ENCODE results near the gene GRIK4. TPM values are rescaled to one million over a fixed set of nuclear protein-coding genes. Genes with fewer than 3 reads are reported as not detected.

Gene GRIK4
- total and polyA plus RNA-seq, 2 donors (not counting 1 experiment from before 2014, with no cell fraction given), result 0.12 to 0.27 TPM

DNA sequence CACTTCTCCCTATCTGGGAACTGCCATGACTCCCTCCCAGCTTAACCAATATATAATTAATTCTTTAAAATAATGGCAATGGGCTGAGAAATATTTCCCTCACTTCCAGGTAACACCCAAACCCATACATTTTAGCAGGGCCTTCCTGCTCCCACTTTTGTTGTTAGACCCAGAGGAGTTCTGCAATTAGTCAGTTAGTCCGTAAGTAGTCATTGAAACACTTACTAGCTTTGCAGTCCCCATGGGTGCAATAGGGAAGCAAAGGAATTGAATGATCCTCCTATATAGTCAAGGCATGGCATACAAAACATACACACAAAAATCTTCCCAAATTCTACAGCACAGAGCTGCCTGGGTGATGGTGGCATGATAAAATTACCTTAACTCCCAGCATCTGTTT lies 258.4 kb downstream of the GRIK4 start:
- H3K4me2 ChIP-seq (replicated peaks; ENCODE audit: low read depth, low read length, poor library complexity, severe bottlenecking), result no peak overlapping the region
- no peaks in the 10 kb centered on the region for H3K79me2 ChIP-seq (ENCODE audit: control insufficient read depth, insufficient read depth, low read length)
- ATAC-seq (ENCODE audit: low read depth) (no peak), DNase-seq (no peak)
- no CpG with 5 or more reads among the region's 1 CpG for WGBS (ENCODE audit: insufficient coverage)
- H3K4me1 ChIP-seq (ENCODE audit: control insufficient read depth in 2 of 2, insufficient read depth in 2 of 2, low read length in 2 of 2), result no peaks in the 10 kb centered on the region
- no peak overlapping the region for H3K4me3 ChIP-seq (ENCODE audit: control extremely low read depth in 1 of 5, extremely low read depth in 1 of 5, insufficient read depth in 1 of 5, low read depth in 2 of 5, low read length in 4 of 5)
- no peaks in the 10 kb centered on the region for H3K36me3 ChIP-seq (replicated peaks in 1 of 2; ENCODE audit: control extremely low read depth in 1 of 2, control insufficient read depth in 1 of 2, extremely low read depth in 1 of 2, insufficient read depth in 2 of 2, low read length in 1 of 2)
- TF ChIP-seq, protein P1, sequence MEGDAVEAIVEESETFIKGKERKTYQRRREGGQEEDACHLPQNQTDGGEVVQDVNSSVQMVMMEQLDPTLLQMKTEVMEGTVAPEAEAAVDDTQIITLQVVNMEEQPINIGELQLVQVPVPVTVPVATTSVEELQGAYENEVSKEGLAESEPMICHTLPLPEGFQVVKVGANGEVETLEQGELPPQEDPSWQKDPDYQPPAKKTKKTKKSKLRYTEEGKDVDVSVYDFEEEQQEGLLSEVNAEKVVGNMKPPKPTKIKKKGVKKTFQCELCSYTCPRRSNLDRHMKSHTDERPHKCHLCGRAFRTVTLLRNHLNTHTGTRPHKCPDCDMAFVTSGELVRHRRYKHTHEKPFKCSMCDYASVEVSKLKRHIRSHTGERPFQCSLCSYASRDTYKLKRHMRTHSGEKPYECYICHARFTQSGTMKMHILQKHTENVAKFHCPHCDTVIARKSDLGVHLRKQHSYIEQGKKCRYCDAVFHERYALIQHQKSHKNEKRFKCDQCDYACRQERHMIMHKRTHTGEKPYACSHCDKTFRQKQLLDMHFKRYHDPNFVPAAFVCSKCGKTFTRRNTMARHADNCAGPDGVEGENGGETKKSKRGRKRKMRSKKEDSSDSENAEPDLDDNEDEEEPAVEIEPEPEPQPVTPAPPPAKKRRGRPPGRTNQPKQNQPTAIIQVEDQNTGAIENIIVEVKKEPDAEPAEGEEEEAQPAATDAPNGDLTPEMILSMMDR (IDR thresholded peaks at IDR 0.05), result no peak
- TF ChIP-seq EZH2 (IDR thresholded peaks at IDR 0.05; ENCODE audit: borderline replicate concordance, insufficient read depth, low read depth, low read length, poor library complexity, severe bottlenecking), result no peak
- H3K9me3 Mint-ChIP-seq (ENCODE audit: insufficient read depth), result peaks cover 6% of the 10 kb centered on the region
- no peak overlapping the region for H3K9ac ChIP-seq (ENCODE audit: low read length)
- no peak overlapping the region for H2AFZ ChIP-seq (ENCODE audit: insufficient read depth, low read depth, low read length, poor library complexity, severe bottlenecking)
- H4K20me1 ChIP-seq (ENCODE audit: control insufficient read depth, insufficient read depth, low read length, poor library complexity, severe bottlenecking), result no peaks in the 10 kb centered on the region
- POLR2A ChIA-PET, result no interaction called here
- no peak overlapping the region for H3K4me3 Mint-ChIP-seq
- CTCF ChIA-PET, result no interaction called here
- peaks cover 45% of the 10 kb centered on the region for H3K27me3 Mint-ChIP-seq
- intact Hi-C loops (cut with micrococcal nuclease), result no loop called here
- no peaks in the 10 kb centered on the region for H3K4me1 Mint-ChIP-seq
- H3K27ac ChIP-seq (ENCODE audit: low read length in 2 of 2), result no peak overlapping the region
- peaks cover 0 to 23% (median 0%) of the 10 kb centered on the region in 4 experiments for H3K27me3 ChIP-seq (replicated peaks in 1 of 4; ENCODE audit: control extremely low read depth in 1 of 4, control insufficient read depth in 3 of 4, insufficient read depth in 4 of 4, low read length in 3 of 4)
- peaks cover 2 to 8% (median 3%) of the 10 kb centered on the region in 3 donors for H3K9me3 ChIP-seq (ENCODE audit: control extremely low read depth in 1 of 3, control insufficient read depth in 2 of 3, insufficient read depth in 1 of 3, low read length in 2 of 3)
- no peak overlapping the region for H3K27ac Mint-ChIP-seq

DNA sequence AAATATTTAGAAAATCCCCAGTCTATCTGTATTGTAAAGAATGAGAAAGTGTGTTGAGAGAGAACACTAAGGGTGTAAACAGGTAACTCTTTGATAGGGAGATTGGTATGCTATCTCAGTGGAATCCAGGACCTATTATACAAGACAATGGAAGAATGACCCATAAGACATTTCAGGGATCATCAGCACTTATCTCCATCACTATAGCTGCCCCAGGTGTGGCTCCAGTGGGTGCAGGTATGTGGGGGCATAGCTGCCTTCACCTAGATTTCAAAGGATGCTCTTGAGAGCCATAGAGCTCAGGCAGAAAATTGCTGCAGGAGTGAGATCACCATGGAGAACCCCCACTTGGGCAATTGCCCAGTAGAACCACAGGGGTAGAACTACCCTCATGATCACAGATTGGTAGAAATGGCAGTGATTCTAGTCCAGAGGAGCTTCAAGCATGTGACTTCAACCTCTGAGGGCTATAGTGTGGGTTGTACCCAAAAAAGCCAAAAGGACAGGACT lies 260.1 kb downstream of the GRIK4 start:
- Mint-ChIP-seq H3K4me3 (no peak overlapping the region), H3K27ac (no peak overlapping the region), H3K4me1 (no peaks in the 10 kb centered on the region), H3K9me3 (ENCODE audit: insufficient read depth) (peaks cover 4% of the 10 kb centered on the region), H3K27me3 (peaks cover 45% of the 10 kb centered on the region)
- Histone ChIP-seq H3K27ac (ENCODE audit: low read length in 2 of 2) (no peak overlapping the region), H2AFZ (ENCODE audit: insufficient read depth, low read depth, low read length, poor library complexity, severe bottlenecking) (no peak overlapping the region), H3K27me3 (replicated peaks in 1 of 4; ENCODE audit: control extremely low read depth in 1 of 4, control insufficient read depth in 3 of 4, insufficient read depth in 4 of 4, low read length in 3 of 4) (peaks cover 0 to 20% (median 0%) of the 10 kb centered on the region in 4 experiments), H3K4me2 (replicated peaks; ENCODE audit: low read depth, low read length, poor library complexity, severe bottlenecking) (no peak overlapping the region), H3K79me2 (ENCODE audit: control insufficient read depth, insufficient read depth, low read length) (no peaks in the 10 kb centered on the region), H3K9ac (ENCODE audit: low read length) (no peak overlapping the region), H3K4me3 (ENCODE audit: control extremely low read depth in 1 of 5, extremely low read depth in 1 of 5, insufficient read depth in 1 of 5, low read depth in 2 of 5, low read length in 4 of 5) (no peak overlapping the region), H3K9me3 (ENCODE audit: control extremely low read depth in 1 of 3, control insufficient read depth in 2 of 3, insufficient read depth in 1 of 3, low read length in 2 of 3) (peaks cover 0 to 3% (median 3%) of the 10 kb centered on the region in 3 donors), H4K20me1 (ENCODE audit: control insufficient read depth, insufficient read depth, low read length, poor library complexity, severe bottlenecking) (no peaks in the 10 kb centered on the region), H3K4me1 (ENCODE audit: control insufficient read depth in 2 of 2, insufficient read depth in 2 of 2, low read length in 2 of 2) (no peaks in the 10 kb centered on the region), H3K36me3 (replicated peaks in 1 of 2; ENCODE audit: control extremely low read depth in 1 of 2, control insufficient read depth in 1 of 2, extremely low read depth in 1 of 2, insufficient read depth in 2 of 2, low read length in 1 of 2) (no peaks in the 10 kb centered on the region)
- intact Hi-C loops (cut with micrococcal nuclease), result no loop called here
- ChIA-PET POLR2A (no interaction called here), CTCF (no interaction called here)
- DNase-seq, result no peak
- TF ChIP-seq EZH2 (IDR thresholded peaks at IDR 0.05; ENCODE audit: borderline replicate concordance, insufficient read depth, low read depth, low read length, poor library complexity, severe bottlenecking), result no peak
- TF ChIP-seq, protein P1 (IDR thresholded peaks at IDR 0.05), result no peak
- ATAC-seq (ENCODE audit: low read depth), result no peak
